ENCODE results near the gene GAPT. TPM values are rescaled to one million over a fixed set of nuclear protein-coding genes. Genes with fewer than 3 reads are reported as not detected.
"Not testable (repeated sequence)": the region's sequence is repeated elsewhere in the genome, so short reads cannot be mapped to it uniquely, and the experiment has no call there.

GAPT gene
- polyA plus RNA-seq, 1 donor (not counting 4 experiments of a cell fraction or from before 2014, with no cell fraction given), result not detected

- no peak for TF ChIP-seq CTCF (optimal IDR thresholded peaks at IDR 0.05 in 1 of 3, IDR thresholded peaks at IDR 0.05 in 1 of 3, conservative IDR thresholded peaks at IDR 0.05 in 1 of 3; ENCODE audit: extremely low read depth in 1 of 3, insufficient read depth in 2 of 3, low read length in 3 of 3)
- no peak for TF ChIP-seq EZH2 (IDR thresholded peaks at IDR 0.05; ENCODE audit: low read length)
- Histone ChIP-seq H3K27ac (ENCODE audit: control insufficient read depth, insufficient read depth, low read length) (no peak overlapping the region), H3K4me3 (ENCODE audit: control insufficient read depth in 2 of 3, extremely low read depth in 1 of 3, insufficient read depth in 2 of 3, low read depth in 1 of 3, low read length in 3 of 3) (no peak overlapping the region), H3K4me1 (ENCODE audit: control insufficient read depth, extremely low read depth, insufficient read depth, low read length) (no peaks in the 10 kb centered on the region), H3K79me2 (ENCODE audit: control insufficient read depth, insufficient read depth, low read length) (no peaks in the 10 kb centered on the region), H3K9me1 (ENCODE audit: control insufficient read depth, extremely low read depth, insufficient read depth, low read length) (no peaks in the 10 kb centered on the region), H3K9ac (ENCODE audit: control insufficient read depth, extremely low read depth, insufficient read depth, low read length) (no peak overlapping the region), H4K20me1 (ENCODE audit: control insufficient read depth, extremely low read depth, insufficient read depth, low read length) (no peaks in the 10 kb centered on the region), H3K27me3 (ENCODE audit: control insufficient read depth, extremely low read depth, insufficient read depth, low read length) (no peaks in the 10 kb centered on the region), H3K36me3 (ENCODE audit: control insufficient read depth in 2 of 2, extremely low read depth in 1 of 2, insufficient read depth in 2 of 2, low read length in 2 of 2) (no peaks in the 10 kb centered on the region), H3K9me3 (ENCODE audit: control insufficient read depth, low read depth, low read length) (no peaks in the 10 kb centered on the region), H3K4me2 (ENCODE audit: control insufficient read depth, extremely low read depth, insufficient read depth, low read depth, low read length) (no peak overlapping the region), H2AFZ (ENCODE audit: control insufficient read depth, low read length) (no peak overlapping the region)
- FAIRE-seq, result no peak
- dilution Hi-C loops (cut with MboI; ENCODE audit: extremely low pct_ligation_motif_present, low sequenced_read_pairs), result no loop called here
- DNase-seq (ENCODE audit: low read depth, low spot score), result no peak
These were observed 39.8 kb downstream of the GAPT start for GRCh38 chr5:58530942-58531490.

GRCh38 chr5:58541935-58542334 lies 50.7 kb downstream of the GAPT start:
- H3K4me3 ChIP-seq (ENCODE audit: control insufficient read depth in 2 of 3, extremely low read depth in 1 of 3, insufficient read depth in 2 of 3, low read depth in 1 of 3, low read length in 3 of 3); H3K27ac ChIP-seq (ENCODE audit: control insufficient read depth, insufficient read depth, low read length); H3K27me3 ChIP-seq (ENCODE audit: control insufficient read depth, extremely low read depth, insufficient read depth, low read length); H2AFZ ChIP-seq (ENCODE audit: control insufficient read depth, low read length); H3K9me1 ChIP-seq (ENCODE audit: control insufficient read depth, extremely low read depth, insufficient read depth, low read length); H3K9ac ChIP-seq (ENCODE audit: control insufficient read depth, extremely low read depth, insufficient read depth, low read length); H3K36me3 ChIP-seq (ENCODE audit: control insufficient read depth in 2 of 2, extremely low read depth in 1 of 2, insufficient read depth in 2 of 2, low read length in 2 of 2); H3K79me2 ChIP-seq (ENCODE audit: control insufficient read depth, insufficient read depth, low read length); FAIRE-seq; H3K4me1 ChIP-seq (ENCODE audit: control insufficient read depth, extremely low read depth, insufficient read depth, low read length); H4K20me1 ChIP-seq (ENCODE audit: control insufficient read depth, extremely low read depth, insufficient read depth, low read length); H3K4me2 ChIP-seq (ENCODE audit: control insufficient read depth, extremely low read depth, insufficient read depth, low read depth, low read length); dilution Hi-C loops (cut with MboI; ENCODE audit: extremely low pct_ligation_motif_present, low sequenced_read_pairs); H3K9me3 ChIP-seq (ENCODE audit: control insufficient read depth, low read depth, low read length); DNase-seq (ENCODE audit: low read depth, low spot score): not testable (repeated sequence)

- no peaks in the 10 kb centered on the region for H4K20me1 ChIP-seq (ENCODE audit: control insufficient read depth, extremely low read depth, insufficient read depth, low read length)
- H3K4me3 ChIP-seq (ENCODE audit: control insufficient read depth in 2 of 3, extremely low read depth in 1 of 3, insufficient read depth in 2 of 3, low read depth in 1 of 3, low read length in 3 of 3), result no peak overlapping the region
- H3K27me3 ChIP-seq (ENCODE audit: control insufficient read depth, extremely low read depth, insufficient read depth, low read length), result no peaks in the 10 kb centered on the region
- no peak overlapping the region for H3K27ac ChIP-seq (ENCODE audit: control insufficient read depth, insufficient read depth, low read length)
- H2AFZ ChIP-seq (ENCODE audit: control insufficient read depth, low read length), result no peak overlapping the region
- H3K4me1 ChIP-seq (ENCODE audit: control insufficient read depth, extremely low read depth, insufficient read depth, low read length), result no peaks in the 10 kb centered on the region
- H3K79me2 ChIP-seq (ENCODE audit: control insufficient read depth, insufficient read depth, low read length), result no peaks in the 10 kb centered on the region
- no peak overlapping the region for H3K4me2 ChIP-seq (ENCODE audit: control insufficient read depth, extremely low read depth, insufficient read depth, low read depth, low read length)
- no peak for TF ChIP-seq CTCF (optimal IDR thresholded peaks at IDR 0.05 in 1 of 3, IDR thresholded peaks at IDR 0.05 in 1 of 3, conservative IDR thresholded peaks at IDR 0.05 in 1 of 3; ENCODE audit: extremely low read depth in 1 of 3, insufficient read depth in 2 of 3, low read length in 3 of 3)
- TF ChIP-seq EZH2 (IDR thresholded peaks at IDR 0.05; ENCODE audit: low read length), result no peak
- no peak overlapping the region for H3K9ac ChIP-seq (ENCODE audit: control insufficient read depth, extremely low read depth, insufficient read depth, low read length)
- FAIRE-seq (no peak), DNase-seq (ENCODE audit: low read depth, low spot score) (no peak)
- H3K36me3 ChIP-seq (ENCODE audit: control insufficient read depth in 2 of 2, extremely low read depth in 1 of 2, insufficient read depth in 2 of 2, low read length in 2 of 2), result no peaks in the 10 kb centered on the region
- dilution Hi-C loops (cut with MboI; ENCODE audit: extremely low pct_ligation_motif_present, low sequenced_read_pairs), result no loop called here
- H3K9me1 ChIP-seq (ENCODE audit: control insufficient read depth, extremely low read depth, insufficient read depth, low read length), result no peaks in the 10 kb centered on the region
- H3K9me3 ChIP-seq (ENCODE audit: control insufficient read depth, low read depth, low read length), result no peaks in the 10 kb centered on the region
These were observed 51.5 kb downstream of the GAPT start for GRCh38 chr5:58542709-58543108.

Data from keratinocyte (primary cell).